ENCODE data around the gene APBA1. TPM values are rescaled to one million over a fixed set of nuclear protein-coding genes. Genes with fewer than 3 reads are reported as not detected.

Gene APBA1
- total RNA-seq, 5 donors from 2014 or later (not counting 1 experiment from before 2014, with no cell fraction given): 0.51 to 1.8 (median 0.78) TPM

DNA sequence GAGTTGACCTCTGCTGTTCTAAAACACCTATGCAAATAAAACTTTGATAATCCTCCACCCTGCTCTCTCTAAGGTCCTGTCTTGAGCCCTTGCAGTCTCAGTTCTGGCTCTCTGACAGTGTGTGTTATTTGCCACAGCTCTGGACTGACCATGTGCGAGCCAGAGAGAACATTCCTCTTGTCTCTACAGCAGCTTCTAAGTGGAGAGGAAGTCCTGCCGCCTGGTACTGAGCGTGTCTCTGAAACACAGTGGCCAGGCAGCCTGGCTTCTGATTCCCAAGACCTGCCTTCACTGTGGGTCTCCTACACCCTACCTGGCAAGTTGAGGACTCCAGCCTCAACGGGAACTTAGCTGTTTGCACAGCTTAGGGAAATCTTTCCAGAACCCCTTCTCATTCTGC lies 285.5 kb downstream of the APBA1 start:
- H3K36me3 ChIP-seq (ENCODE audit: control insufficient read depth in 2 of 2, extremely low read depth in 1 of 2, insufficient read depth in 1 of 2, low read length in 1 of 2): no peaks in the 10 kb centered on the region
- no peak overlapping the region for H3K27ac ChIP-seq (ENCODE audit: low read length)
- Mint-ChIP-seq H3K27me3 (peaks cover 13 to 25% of the 10 kb centered on the region in 2 donors), H3K36me3 (no peaks in the 10 kb centered on the region), H3K4me3 (no peak overlapping the region), H3K4me1 (no peaks in the 10 kb centered on the region), H3K9me3 (no peaks in the 10 kb centered on the region), H3K27ac (no peak overlapping the region)
- no peak for ATAC-seq (replicated peaks in 1 of 4)
- H3K9me3 ChIP-seq: no peaks in the 10 kb centered on the region
- H3K4me3 ChIP-seq (ENCODE audit: control insufficient read depth in 1 of 2, extremely low read depth in 1 of 2, low read length in 1 of 2): no peak overlapping the region
- POLR2A ChIA-PET: no interaction called here
- peaks cover 0 to 10% of the 10 kb centered on the region in 2 experiments for H3K27me3 ChIP-seq (replicated peaks in 1 of 2; ENCODE audit: control insufficient read depth in 2 of 2, extremely low read depth in 1 of 2, insufficient read depth in 2 of 2, low read length in 1 of 2)
- WGBS (ENCODE audit: insufficient coverage): 51% methylated on average over 3 of the region's 4 CpGs
- CTCF ChIA-PET: no interaction called here
- H3K4me1 ChIP-seq (ENCODE audit: control insufficient read depth in 1 of 2, extremely low read depth in 1 of 2, insufficient read depth in 2 of 2, low read length in 2 of 2): no peaks in the 10 kb centered on the region
- DNase-seq: no peak

DNA sequence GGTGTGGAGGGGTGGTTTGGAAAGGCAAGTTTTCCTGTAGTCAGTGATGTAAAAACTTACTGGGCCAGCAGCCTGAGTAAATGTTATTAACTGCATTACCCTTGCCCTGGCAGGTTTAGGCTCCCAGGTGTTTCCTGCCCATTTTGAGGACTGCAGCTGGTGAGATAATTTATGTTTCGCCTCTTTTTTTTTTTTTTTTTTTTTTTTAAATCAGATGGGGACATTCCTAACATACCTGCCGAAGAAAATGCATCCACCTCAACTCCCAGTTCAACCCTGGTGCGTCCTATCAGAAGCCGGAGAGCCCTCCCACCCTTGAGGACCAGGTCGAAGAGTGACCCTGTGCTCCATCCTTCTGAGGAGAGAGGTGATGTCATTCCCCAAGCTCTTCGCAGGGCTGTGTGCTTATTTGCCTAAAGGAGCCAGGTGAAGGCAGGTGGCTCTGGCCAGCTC lies 286.6 kb downstream of the APBA1 start:
- Mint-ChIP-seq H3K27me3 (peaks cover 13 to 26% of the 10 kb centered on the region in 2 donors), H3K9me3 (no peaks in the 10 kb centered on the region), H3K27ac (no peak overlapping the region), H3K4me1 (no peaks in the 10 kb centered on the region), H3K36me3 (no peaks in the 10 kb centered on the region), H3K4me3 (no peak overlapping the region)
- ChIA-PET POLR2A (no interaction called here), CTCF (no interaction called here)
- H3K4me1 ChIP-seq (ENCODE audit: control insufficient read depth in 1 of 2, extremely low read depth in 1 of 2, insufficient read depth in 2 of 2, low read length in 2 of 2): no peaks in the 10 kb centered on the region
- no peaks in the 10 kb centered on the region for H3K36me3 ChIP-seq (ENCODE audit: control insufficient read depth in 2 of 2, extremely low read depth in 1 of 2, insufficient read depth in 1 of 2, low read length in 1 of 2)
- H3K4me3 ChIP-seq (ENCODE audit: control insufficient read depth in 1 of 2, extremely low read depth in 1 of 2, low read length in 1 of 2): no peak overlapping the region
- H3K9me3 ChIP-seq: no peaks in the 10 kb centered on the region
- peaks cover 0 to 13% of the 10 kb centered on the region in 2 experiments for H3K27me3 ChIP-seq (replicated peaks in 1 of 2; ENCODE audit: control insufficient read depth in 2 of 2, extremely low read depth in 1 of 2, insufficient read depth in 2 of 2, low read length in 1 of 2)
- no peak overlapping the region for H3K27ac ChIP-seq (ENCODE audit: low read length)
- WGBS (ENCODE audit: insufficient coverage): 78% methylated on average over 3 of the region's 6 CpGs
- no peak for DNase-seq
- no peak for ATAC-seq (replicated peaks in 1 of 4)

DNA sequence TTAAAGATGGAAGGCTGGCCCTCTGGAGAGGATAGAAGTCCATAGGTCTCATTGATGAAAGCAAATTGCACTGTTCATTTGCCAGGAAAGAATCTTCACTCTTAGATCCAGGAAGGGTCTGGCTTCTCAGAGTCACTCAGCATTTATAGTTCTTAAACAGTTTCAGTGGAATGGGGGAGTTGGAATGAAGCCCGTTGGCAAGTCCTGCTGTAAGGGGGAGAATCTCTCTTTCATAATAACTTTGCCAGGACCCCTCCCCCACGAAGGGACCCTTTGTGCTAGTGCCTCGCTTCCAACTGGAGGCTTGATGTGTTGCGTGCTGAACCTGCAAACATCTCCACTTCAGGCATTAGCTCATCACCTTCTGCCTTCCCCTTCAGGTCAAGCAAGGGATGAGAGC lies 290.0 kb downstream of the APBA1 start:
- Mint-ChIP-seq H3K4me3 (no peak overlapping the region), H3K27ac (no peak overlapping the region), H3K27me3 (peaks cover 6 to 21% of the 10 kb centered on the region in 2 donors), H3K36me3 (no peaks in the 10 kb centered on the region), H3K4me1 (no peaks in the 10 kb centered on the region), H3K9me3 (no peaks in the 10 kb centered on the region)
- CTCF ChIA-PET: no interaction called here
- whole genome bisulfite sequencing (ENCODE audit: insufficient coverage): 62% methylated on average over 3 of the region's 4 CpGs
- Histone ChIP-seq H3K4me1 (ENCODE audit: control insufficient read depth in 1 of 2, extremely low read depth in 1 of 2, insufficient read depth in 2 of 2, low read length in 2 of 2) (no peaks in the 10 kb centered on the region), H3K27me3 (replicated peaks in 1 of 2; ENCODE audit: control insufficient read depth in 2 of 2, extremely low read depth in 1 of 2, insufficient read depth in 2 of 2, low read length in 1 of 2) (peaks cover 0 to 14% of the 10 kb centered on the region in 2 experiments), H3K4me3 (ENCODE audit: control insufficient read depth in 1 of 2, extremely low read depth in 1 of 2, low read length in 1 of 2) (no peak overlapping the region), H3K27ac (ENCODE audit: low read length) (no peak overlapping the region), H3K36me3 (ENCODE audit: control insufficient read depth in 2 of 2, extremely low read depth in 1 of 2, insufficient read depth in 1 of 2, low read length in 1 of 2) (no peaks in the 10 kb centered on the region), H3K9me3 (no peaks in the 10 kb centered on the region)
- POLR2A ChIA-PET: no interaction called here
- DNase-seq (no peak), ATAC-seq (replicated peaks in 1 of 4) (no peak)

- POLR2A ChIA-PET: no interaction called here
- no peaks in the 10 kb centered on the region for H3K36me3 Mint-ChIP-seq
- no peaks in the 10 kb centered on the region for H3K9me3 ChIP-seq
- no CpG with 5 or more reads among the region's 3 CpGs for WGBS (ENCODE audit: insufficient coverage)
- no peaks in the 10 kb centered on the region for H3K4me1 ChIP-seq (ENCODE audit: control insufficient read depth in 1 of 2, extremely low read depth in 1 of 2, insufficient read depth in 2 of 2, low read length in 2 of 2)
- CTCF ChIA-PET: no interaction called here
- no peaks in the 10 kb centered on the region for H3K36me3 ChIP-seq (ENCODE audit: control insufficient read depth in 2 of 2, extremely low read depth in 1 of 2, insufficient read depth in 1 of 2, low read length in 1 of 2)
- H3K4me1 Mint-ChIP-seq: no peaks in the 10 kb centered on the region
- no peak overlapping the region for H3K27ac ChIP-seq (ENCODE audit: low read length)
- peaks cover 11 to 18% of the 10 kb centered on the region in 2 donors for H3K27me3 Mint-ChIP-seq
- peaks cover 0 to 12% of the 10 kb centered on the region in 2 experiments for H3K27me3 ChIP-seq (replicated peaks in 1 of 2; ENCODE audit: control insufficient read depth in 2 of 2, extremely low read depth in 1 of 2, insufficient read depth in 2 of 2, low read length in 1 of 2)
- no peak for ATAC-seq (replicated peaks in 1 of 4)
- no peak for DNase-seq
- H3K9me3 Mint-ChIP-seq: no peaks in the 10 kb centered on the region
- no peak overlapping the region for H3K4me3 ChIP-seq (ENCODE audit: control insufficient read depth in 1 of 2, extremely low read depth in 1 of 2, low read length in 1 of 2)
- no peak overlapping the region for H3K27ac Mint-ChIP-seq
- H3K4me3 Mint-ChIP-seq: no peak overlapping the region
Measured at GRCh38 chr9:69380811-69381210, 291.4 kb downstream of the APBA1 start.

GRCh38 chr9:69380301-69380700 lies 291.9 kb downstream of the APBA1 start:
- H3K9me3 ChIP-seq: no peaks in the 10 kb centered on the region
- ChIA-PET CTCF (no interaction called here), POLR2A (no interaction called here)
- H3K27me3 ChIP-seq (replicated peaks in 1 of 2; ENCODE audit: control insufficient read depth in 2 of 2, extremely low read depth in 1 of 2, insufficient read depth in 2 of 2, low read length in 1 of 2): peaks cover 0 to 10% of the 10 kb centered on the region in 2 experiments
- no peak overlapping the region for H3K27ac ChIP-seq (ENCODE audit: low read length)
- Mint-ChIP-seq H3K27ac (no peak overlapping the region), H3K36me3 (no peaks in the 10 kb centered on the region), H3K27me3 (peaks cover 9 to 18% of the 10 kb centered on the region in 2 donors), H3K4me1 (no peaks in the 10 kb centered on the region), H3K4me3 (no peak overlapping the region), H3K9me3 (no peaks in the 10 kb centered on the region)
- no peaks in the 10 kb centered on the region for H3K36me3 ChIP-seq (ENCODE audit: control insufficient read depth in 2 of 2, extremely low read depth in 1 of 2, insufficient read depth in 1 of 2, low read length in 1 of 2)
- ATAC-seq (replicated peaks in 1 of 4) (no peak), DNase-seq (no peak)
- H3K4me3 ChIP-seq (ENCODE audit: control insufficient read depth in 1 of 2, extremely low read depth in 1 of 2, low read length in 1 of 2): no peak overlapping the region
- H3K4me1 ChIP-seq (ENCODE audit: control insufficient read depth in 1 of 2, extremely low read depth in 1 of 2, insufficient read depth in 2 of 2, low read length in 2 of 2): no peaks in the 10 kb centered on the region
- 90% methylated on average over 2 of the region's 6 CpGs for WGBS (ENCODE audit: insufficient coverage)

DNA sequence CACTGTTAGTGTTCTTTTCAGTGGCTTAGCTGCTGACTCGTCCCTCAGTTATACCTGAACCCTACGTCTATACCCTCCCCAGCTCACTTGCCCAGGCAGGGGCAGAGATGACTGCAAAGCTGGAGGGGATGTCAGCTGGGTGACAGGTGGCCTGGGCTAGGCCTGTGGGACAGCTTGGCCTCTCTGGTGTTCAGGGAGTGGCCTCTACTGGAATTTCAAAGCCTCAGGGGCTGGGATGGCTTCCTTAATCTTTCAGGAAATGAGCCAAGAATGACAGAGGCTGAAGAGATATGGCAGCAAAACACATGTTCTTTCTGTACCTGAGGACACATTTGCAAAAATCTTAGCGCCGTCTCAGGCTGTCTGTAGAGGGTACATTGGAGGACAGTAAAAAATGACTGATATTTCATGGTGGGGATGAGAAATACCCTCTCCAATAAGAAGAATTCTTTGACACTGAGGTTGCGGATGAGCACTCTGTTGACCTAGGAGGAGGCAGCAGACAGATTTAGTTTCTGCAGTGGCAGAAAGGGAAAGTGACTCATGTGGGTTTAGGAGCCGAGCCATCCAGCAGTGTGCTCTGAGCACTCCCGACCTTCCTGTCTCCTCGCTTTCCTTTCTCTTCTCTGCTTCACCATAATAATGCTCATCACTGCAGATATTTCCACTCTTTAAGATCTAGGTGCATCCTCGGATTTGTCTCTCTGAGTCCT lies 292.7 kb downstream of the APBA1 start:
- no peak for ATAC-seq (replicated peaks in 1 of 4)
- H3K9me3 ChIP-seq: no peaks in the 10 kb centered on the region
- H3K27ac ChIP-seq (ENCODE audit: low read length): no peak overlapping the region
- H3K4me3 ChIP-seq (ENCODE audit: control insufficient read depth in 1 of 2, extremely low read depth in 1 of 2, low read length in 1 of 2): no peak overlapping the region
- WGBS (ENCODE audit: insufficient coverage): 83% methylated on average over 3 of the region's 9 CpGs
- Mint-ChIP-seq H3K4me1 (no peaks in the 10 kb centered on the region), H3K27ac (no peak overlapping the region), H3K4me3 (no peak overlapping the region), H3K27me3 (peaks cover 15 to 27% of the 10 kb centered on the region in 2 donors), H3K9me3 (no peaks in the 10 kb centered on the region), H3K36me3 (no peaks in the 10 kb centered on the region)
- H3K27me3 ChIP-seq (replicated peaks in 1 of 2; ENCODE audit: control insufficient read depth in 2 of 2, extremely low read depth in 1 of 2, insufficient read depth in 2 of 2, low read length in 1 of 2): peaks cover 0 to 10% of the 10 kb centered on the region in 2 experiments
- H3K36me3 ChIP-seq (ENCODE audit: control insufficient read depth in 2 of 2, extremely low read depth in 1 of 2, insufficient read depth in 1 of 2, low read length in 1 of 2): no peaks in the 10 kb centered on the region
- H3K4me1 ChIP-seq (ENCODE audit: control insufficient read depth in 1 of 2, extremely low read depth in 1 of 2, insufficient read depth in 2 of 2, low read length in 2 of 2): no peaks in the 10 kb centered on the region
- CTCF ChIA-PET: no interaction called here
- POLR2A ChIA-PET: no interaction called here
- no peak for DNase-seq

All from T-cell (primary cell).